AG20443 (cell line): ENCODE results near the gene KAZN.

Experiments
- DNase-seq: peaks from one replicate; pipeline ENCODE4 v3.0.0; 2012; ENCODE audit warnings: low spot score, mixed read lengths

Gene KAZN

GRCh38 chr1:15160626-15161025 is 562.1 kb downstream of the KAZN start:
- DNase-seq, result no peak

GRCh38 chr1:15167386-15167785 is 568.9 kb downstream of the KAZN start:
- no peak for DNase-seq
